Psoas muscle (tissue), 8 donors: ENCODE data around the gene ITGA1. TPM values are rescaled to one million over a fixed set of nuclear protein-coding genes. Genes with fewer than 3 reads are reported as not detected.
A peak's percentile ranks its signal among the peaks of the same experiment; 100 is the strongest.

Experiments used
- ATAC-seq, 4 donors: fragments of 200-7000 bp; cut with Tn5 transposase; one replicate each; pipeline ENCODE4 v1.9.1; 2020; ENCODE audit warnings: moderate library complexity in 3 of 4, mild to moderate bottlenecking in 2 of 4
- DNase-seq, 2 donors: peaks; one replicate each; pipeline ENCODE4 v3.0.0-alpha.2; 2020
- H3K27ac ChIP-seq: fragments of 200-600 bp; one replicate; pipeline ENCODE4 v1.8.0; 2022
- H3K27me3 ChIP-seq, 3 donors: fragments of 200-600 bp in 1 of 3; one replicate each; pipeline versions ENCODE4 v1.6.1 to v1.8.0; 2013 to 2022; ENCODE audit warnings: low read length in 2 of 3, mild to moderate bottlenecking in 2 of 3, moderate library complexity in 1 of 3; ENCODE audit not compliant: insufficient read depth in 3 of 3
- H3K36me3 ChIP-seq, 2 donors: fragments of 200-600 bp in 1 of 2; one replicate each; pipeline versions ENCODE4 v1.6.1 to v1.8.0; 2013 to 2022; ENCODE audit warnings: low read depth in 1 of 2, mild to moderate bottlenecking in 1 of 2, moderate library complexity in 1 of 2; ENCODE audit not compliant: insufficient read depth in 1 of 2
- H3K4me1 ChIP-seq: fragments of 200-600 bp; one replicate; pipeline ENCODE4 v1.8.0; 2022
- H3K4me3 ChIP-seq: fragments of 200-600 bp; one replicate; pipeline ENCODE4 v1.8.0; 2022; ENCODE audit warnings: mild to moderate bottlenecking
- H3K9me3 ChIP-seq: fragments of 200-600 bp; one replicate; pipeline ENCODE4 v1.8.0; 2022
- CTCF ChIP-seq: fragments of 200-600 bp; IDR thresholded peaks from one replicate; pipeline ENCODE4 v1.8.0; 2022; ENCODE audit warnings: antibody characterized with exemption
- WGBS, 3 donors: extraction: QIAGEN DNeasy Blood & Tissue Kit; methylation state at CpG; one replicate each; pipeline versions ENCODE4 v1.1.6 to v1.1.7; 2013; 5-methylcytosine and 5-hydroxymethylcytosine counted together
- intact Hi-C, 2 donors: fragments of 100-400 bp; cut with DNase I; formaldehyde crosslinking; loops; one replicate each; pipeline versions ENCODE4 v1.11.0 to v1.14.2; 2022
- polyA plus RNA-seq, 3 donors: library from polyadenylated mRNA; stranded (reverse); fragments of 200-250 nt; gene quantifications; one replicate each; pipeline ENCODE4 v1.2.3, GENCODE V29; 2013
- total RNA-seq, 4 donors: library from RNA; stranded (reverse); fragmentation: NEBNext Ultra II Directional in 2 of 4; extraction: Animal tissue kit (Norgen Biotek cat#: 25700) in 2 of 4; gene quantifications; one replicate each; pipeline versions ENCODE4 v1.2.1 to v1.2.4, GENCODE V29; 2021 to 2023
- donor health status: healthy with polysubstance abuse.
- donor health status: DM: no; HTN: no; CAD: no; lungs with moderate emphysema.
- donor health status: Bipolar disorder and iron deficiency.
- donor health status: healthy.
- donor health status: DM: yes; HTN: yes; CAD: no.
- donor health status: DM: no; HTN: no; CAD: no.
- donor health status: DM: no; HTN: no; CAD: no.
- donor health status: DM: yes; HTN: yes; CAD: no.

ITGA1 gene
- total and polyA plus RNA-seq, 7 donors, result 3.4 to 29.3 (median 13.0) TPM

GRCh38 chr5:52869391-52869790 lies 81.7 kb downstream of the ITGA1 start:
- Histone ChIP-seq H3K36me3 (no peaks in the 10 kb centered on the region), H3K9me3 (no peaks in the 10 kb centered on the region), H3K4me1 (no peaks in the 10 kb centered on the region), H3K27ac (no peak overlapping the region), H3K27me3 (no peaks in the 10 kb centered on the region), H3K4me3 (no peak overlapping the region)
- no peak for TF ChIP-seq CTCF
- 93 to 97% (median 95%) methylated on average over 4 of the region's 4 CpGs for WGBS, 3 donors
- no peak for ATAC-seq
- intact Hi-C loops, result no loop called here
- no peak for DNase-seq

GRCh38 chr5:52870448-52870847 lies 82.7 kb downstream of the ITGA1 start:
- no peak overlapping the region for H3K27ac ChIP-seq
- ATAC-seq (peak in 3 of 4 donors; percentile 42 to 57 (median 54)), DNase-seq (peak in 1 of 2 donors; percentile 13)
- H3K9me3 ChIP-seq, result no peaks in the 10 kb centered on the region
- H3K27me3 ChIP-seq, result no peaks in the 10 kb centered on the region
- H3K4me3 ChIP-seq, result no peak overlapping the region
- no peaks in the 10 kb centered on the region for H3K4me1 ChIP-seq
- 6 to 42% (median 11%) methylated on average over 1 of the region's 1 CpG for WGBS, 3 donors
- H3K36me3 ChIP-seq, result no peaks in the 10 kb centered on the region
- TF ChIP-seq CTCF, result no peak
- intact Hi-C loops, result no loop called here

- H3K27me3 ChIP-seq, result no peaks in the 10 kb centered on the region
- intact Hi-C loops, result no loop called here
- no peaks in the 10 kb centered on the region for H3K36me3 ChIP-seq
- no peaks in the 10 kb centered on the region for H3K9me3 ChIP-seq
- no peak for TF ChIP-seq CTCF
- no peak for DNase-seq
- no peak overlapping the region for H3K27ac ChIP-seq
- WGBS, 3 donors, result 53 to 67% (median 62%) methylated on average over 3 of the region's 3 CpGs
- no peak for ATAC-seq
- H3K4me3 ChIP-seq, result no peak overlapping the region
- no peaks in the 10 kb centered on the region for H3K4me1 ChIP-seq
Observed at GRCh38 chr5:52875827-52876226, 88.1 kb downstream of the ITGA1 start.

GRCh38 chr5:52876456-52876855 lies 88.7 kb downstream of the ITGA1 start:
- Histone ChIP-seq H3K36me3 (no peaks in the 10 kb centered on the region), H3K27ac (no peak overlapping the region), H3K27me3 (no peaks in the 10 kb centered on the region), H3K4me1 (no peaks in the 10 kb centered on the region), H3K4me3 (no peak overlapping the region), H3K9me3 (no peaks in the 10 kb centered on the region)
- intact Hi-C loops, result no loop called here
- WGBS, 3 donors, result 86 to 91% (median 90%) methylated on average over 4 of the region's 4 CpGs
- no peak for TF ChIP-seq CTCF
- ATAC-seq (no peak), DNase-seq (no peak)

- no peaks in the 10 kb centered on the region for H3K36me3 ChIP-seq
- no peaks in the 10 kb centered on the region for H3K4me1 ChIP-seq
- intact Hi-C loops, result no loop called here
- H3K9me3 ChIP-seq, result no peaks in the 10 kb centered on the region
- H3K27me3 ChIP-seq, result no peaks in the 10 kb centered on the region
- no peak for TF ChIP-seq CTCF
- no peak overlapping the region for H3K27ac ChIP-seq
- DNase-seq (no peak), ATAC-seq (no peak)
- no peak overlapping the region for H3K4me3 ChIP-seq
- 63 to 73% (median 66%) methylated on average over 3 of the region's 3 CpGs for WGBS, 3 donors
Observed at GRCh38 chr5:52878656-52879055, 90.9 kb downstream of the ITGA1 start.
